Parathyroid adenoma (tissue), 2 donors: ENCODE measurements around the gene HYOU1.

Source experiments
- H2AFZ ChIP-seq: fragments of 300-600 bp; sonication (generic); one replicate; pipeline ENCODE4 v1.7.0; 2017; ENCODE audit warnings: antibody characterized with exemption, mild to moderate bottlenecking
- H3K27ac ChIP-seq: fragments of 300-600 bp; sonication (generic); one replicate; pipeline ENCODE4 v1.7.0; 2017
- H3K27me3 ChIP-seq: fragments of 300-600 bp; sonication (generic); one replicate; pipeline ENCODE4 v1.7.0; 2017; ENCODE audit warnings: low read length; ENCODE audit not compliant: control insufficient read depth, insufficient read depth
- H3K36me3 ChIP-seq: fragments of 300-600 bp; sonication (generic); one replicate; pipeline ENCODE4 v1.7.0; 2017; ENCODE audit warnings: low read length; ENCODE audit not compliant: control insufficient read depth, insufficient read depth
- H3K4me1 ChIP-seq: fragments of 300-600 bp; sonication (generic); one replicate; pipeline ENCODE4 v1.7.0; 2017; ENCODE audit warnings: control low read depth
- H3K4me2 ChIP-seq: fragments of 300-600 bp; sonication (generic); one replicate; pipeline ENCODE4 v1.7.0; 2017; ENCODE audit warnings: low read length
- H3K4me3 ChIP-seq: fragments of 300-600 bp; sonication (generic); one replicate; pipeline ENCODE4 v1.7.0; 2017; ENCODE audit warnings: low read depth, low read length
- H3K79me2 ChIP-seq: fragments of 300-600 bp; sonication (generic); one replicate; pipeline ENCODE4 v1.7.0; 2017; ENCODE audit warnings: control low read depth
- H3K9ac ChIP-seq: fragments of 300-600 bp; sonication (generic); one replicate; pipeline ENCODE4 v1.7.0; 2017; ENCODE audit warnings: mild to moderate bottlenecking
- H3K9me3 ChIP-seq: fragments of 300-600 bp; sonication (generic); one replicate; pipeline ENCODE4 v1.7.0; 2017; ENCODE audit warnings: low read length; ENCODE audit not compliant: control insufficient read depth
- TF ChIP-seq, protein P1 (sequence below): fragments of 300-600 bp; sonication (generic); IDR thresholded peaks from one replicate; pipeline ENCODE4 v1.7.0; 2017; ENCODE audit warnings: antibody characterized with exemption, mild to moderate bottlenecking
- donor health status: primary hyperparathyroidism.

The HYOU1 gene

DNA sequence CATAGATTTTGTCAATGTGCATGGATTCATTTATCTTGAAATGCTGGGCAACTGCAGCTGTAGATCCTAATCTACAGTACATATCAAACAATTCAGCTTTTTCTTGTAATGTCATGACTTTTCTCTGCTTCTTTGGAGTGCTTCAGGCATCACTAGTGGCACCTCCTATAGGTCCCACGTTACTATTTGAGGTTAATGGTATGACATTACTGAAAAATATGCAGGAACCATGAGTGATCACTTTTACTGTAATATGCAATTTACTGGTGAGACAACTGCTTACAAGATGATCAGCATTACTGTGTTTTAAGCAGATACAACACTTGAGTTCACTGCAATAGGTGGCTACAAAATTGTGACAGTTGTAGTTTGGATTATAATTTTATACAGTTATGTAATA is 56.1 kb downstream of the HYOU1 start:
- H3K27ac ChIP-seq, result no peak overlapping the region
- no peak overlapping the region for H2AFZ ChIP-seq
- H3K36me3 ChIP-seq, result no peaks in the 10 kb centered on the region
- no peak overlapping the region for H3K4me2 ChIP-seq
- no peak overlapping the region for H3K4me3 ChIP-seq
- H3K79me2 ChIP-seq, result no peaks in the 10 kb centered on the region
- H3K9me3 ChIP-seq, result no peaks in the 10 kb centered on the region
- no peaks in the 10 kb centered on the region for H3K4me1 ChIP-seq
- no peak overlapping the region for H3K9ac ChIP-seq
- TF ChIP-seq, protein P1, sequence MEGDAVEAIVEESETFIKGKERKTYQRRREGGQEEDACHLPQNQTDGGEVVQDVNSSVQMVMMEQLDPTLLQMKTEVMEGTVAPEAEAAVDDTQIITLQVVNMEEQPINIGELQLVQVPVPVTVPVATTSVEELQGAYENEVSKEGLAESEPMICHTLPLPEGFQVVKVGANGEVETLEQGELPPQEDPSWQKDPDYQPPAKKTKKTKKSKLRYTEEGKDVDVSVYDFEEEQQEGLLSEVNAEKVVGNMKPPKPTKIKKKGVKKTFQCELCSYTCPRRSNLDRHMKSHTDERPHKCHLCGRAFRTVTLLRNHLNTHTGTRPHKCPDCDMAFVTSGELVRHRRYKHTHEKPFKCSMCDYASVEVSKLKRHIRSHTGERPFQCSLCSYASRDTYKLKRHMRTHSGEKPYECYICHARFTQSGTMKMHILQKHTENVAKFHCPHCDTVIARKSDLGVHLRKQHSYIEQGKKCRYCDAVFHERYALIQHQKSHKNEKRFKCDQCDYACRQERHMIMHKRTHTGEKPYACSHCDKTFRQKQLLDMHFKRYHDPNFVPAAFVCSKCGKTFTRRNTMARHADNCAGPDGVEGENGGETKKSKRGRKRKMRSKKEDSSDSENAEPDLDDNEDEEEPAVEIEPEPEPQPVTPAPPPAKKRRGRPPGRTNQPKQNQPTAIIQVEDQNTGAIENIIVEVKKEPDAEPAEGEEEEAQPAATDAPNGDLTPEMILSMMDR, result no peak
- no peaks in the 10 kb centered on the region for H3K27me3 ChIP-seq

DNA sequence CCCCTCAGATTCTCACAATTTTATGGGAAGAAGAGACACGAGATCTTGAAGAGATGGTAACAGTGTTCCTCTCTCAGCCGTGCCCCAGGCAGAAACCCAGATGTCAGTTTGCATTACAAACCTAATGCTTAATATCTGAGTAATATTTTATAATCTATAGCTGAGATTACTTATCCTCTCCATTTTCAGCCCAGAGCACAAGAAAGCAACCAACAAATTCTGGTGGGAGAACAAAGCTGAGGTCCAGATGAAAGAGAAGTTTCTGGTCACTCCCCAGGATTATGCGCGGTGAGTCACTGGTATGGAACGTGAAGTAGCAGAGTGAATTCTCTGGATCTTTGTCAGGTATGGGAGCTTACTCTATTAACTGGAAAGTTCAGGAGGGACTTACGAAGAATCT is 58.2 kb downstream of the HYOU1 start:
- Histone ChIP-seq H3K4me2 (peak overlapping the region; percentile 91), H3K36me3 (no peaks in the 10 kb centered on the region), H3K79me2 (no peaks in the 10 kb centered on the region), H3K9me3 (no peaks in the 10 kb centered on the region), H3K27ac (no peak overlapping the region), H3K27me3 (no peaks in the 10 kb centered on the region), H3K4me1 (no peaks in the 10 kb centered on the region), H2AFZ (no peak overlapping the region), H3K4me3 (peak overlapping the region; percentile 68), H3K9ac (no peak overlapping the region)
- TF ChIP-seq, protein P1, result no peak

DNA sequence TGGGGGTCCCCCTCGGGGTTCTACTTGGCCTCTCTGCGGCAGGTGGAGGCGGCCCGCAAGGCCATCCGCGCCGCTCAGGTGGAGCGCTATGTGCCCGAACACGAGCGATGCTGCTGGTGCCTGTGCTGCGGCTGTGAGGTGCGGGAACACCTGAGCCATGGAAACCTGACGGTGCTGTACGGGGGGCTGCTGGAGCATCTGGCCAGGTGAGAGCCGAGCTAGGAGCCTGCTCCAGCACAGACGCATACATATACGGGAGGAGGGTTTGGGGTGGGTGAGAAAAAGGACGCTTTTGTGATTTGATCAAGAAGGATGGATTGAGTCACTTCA is 58.7 kb downstream of the HYOU1 start:
- peak overlapping the region; percentile 68 for H3K4me3 ChIP-seq
- no peaks in the 10 kb centered on the region for H3K27me3 ChIP-seq
- TF ChIP-seq, protein P1, result no peak
- H3K27ac ChIP-seq, result peak overlapping the region; percentile 60
- no peaks in the 10 kb centered on the region for H3K79me2 ChIP-seq
- H3K36me3 ChIP-seq, result no peaks in the 10 kb centered on the region
- no peaks in the 10 kb centered on the region for H3K4me1 ChIP-seq
- H3K9ac ChIP-seq, result no peak overlapping the region
- no peaks in the 10 kb centered on the region for H3K9me3 ChIP-seq
- H3K4me2 ChIP-seq, result peak overlapping the region; percentile 91
- H2AFZ ChIP-seq, result peak overlapping the region; percentile 91

DNA sequence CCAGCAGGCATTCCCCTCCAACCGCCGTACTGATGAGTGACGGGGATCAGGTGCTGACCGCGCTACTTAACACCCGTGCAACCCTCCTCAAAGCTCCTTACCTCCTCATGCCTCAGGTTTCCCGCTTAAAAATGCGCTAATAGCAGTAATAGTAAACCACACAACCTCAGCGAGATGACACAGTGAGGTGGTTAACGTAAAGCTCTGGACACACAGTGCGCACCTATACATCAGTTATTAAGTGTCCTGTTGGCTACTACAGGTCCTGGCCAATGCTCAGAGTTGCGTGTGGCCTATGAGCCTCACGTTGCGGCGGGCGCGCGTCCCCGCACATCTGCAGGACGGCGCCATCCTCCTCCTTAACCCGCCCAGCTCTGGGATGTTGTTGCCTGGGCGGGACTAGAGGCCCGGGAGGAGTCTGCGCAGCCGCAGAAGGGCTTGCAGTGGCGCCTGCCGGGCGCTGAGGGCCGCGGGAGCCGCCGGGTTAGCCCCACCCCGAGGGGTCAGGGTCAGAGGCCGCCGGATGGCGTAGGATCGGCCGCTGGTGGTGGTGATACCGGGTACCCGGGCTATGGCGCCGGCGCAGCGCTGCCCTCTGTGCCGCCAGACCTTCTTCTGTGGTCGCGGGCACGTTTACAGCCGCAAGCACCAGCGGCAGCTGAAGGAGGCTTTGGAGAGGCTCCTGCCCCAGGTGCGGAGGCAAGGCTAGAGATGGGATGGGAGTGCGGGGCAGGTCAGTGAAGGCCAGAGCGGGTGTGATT is 59.2 kb downstream of the HYOU1 start, which contains the start of gene CENATAC:
Gene CENATAC, plus strand, starts transcription at position 512 of the 761 bp plus-strand sequence. Its CDS starts 60 bp downstream, at position 572.
- Histone ChIP-seq H3K27ac (peak within 1 kb of the TSS; percentile 60), H2AFZ (peak within 1 kb of the TSS; percentile 91), H3K36me3 (no peaks in the 10 kb centered on the region), H3K4me3 (peak within 1 kb of the TSS; percentile 68), H3K9ac (no peak within 1 kb of the TSS), H3K79me2 (no peaks in the 10 kb centered on the region), H3K27me3 (no peaks in the 10 kb centered on the region), H3K4me2 (peak within 1 kb of the TSS; percentile 91), H3K4me1 (no peaks in the 10 kb centered on the region), H3K9me3 (no peaks in the 10 kb centered on the region)
- TF ChIP-seq, protein P1, result peak; percentile 11
